NCI-H2196 (cell line): ENCODE measurements around the gene NDUFS2.

ENCODE experiments used
- DNase-seq: peaks from one replicate; lab custom pipeline; 2025; ENCODE audit not compliant: unreplicated experiment; lab: John Stamatoyannopoulos, UW

The NDUFS2 gene

GRCh38 chr1:161172349-161172748 lies 29.8 kb upstream of the NDUFS2 start:
- no peak for DNase-seq

- no peak for DNase-seq
Observed at GRCh38 chr1:161172776-161173376, 29.3 kb upstream of the NDUFS2 start.

DNA sequence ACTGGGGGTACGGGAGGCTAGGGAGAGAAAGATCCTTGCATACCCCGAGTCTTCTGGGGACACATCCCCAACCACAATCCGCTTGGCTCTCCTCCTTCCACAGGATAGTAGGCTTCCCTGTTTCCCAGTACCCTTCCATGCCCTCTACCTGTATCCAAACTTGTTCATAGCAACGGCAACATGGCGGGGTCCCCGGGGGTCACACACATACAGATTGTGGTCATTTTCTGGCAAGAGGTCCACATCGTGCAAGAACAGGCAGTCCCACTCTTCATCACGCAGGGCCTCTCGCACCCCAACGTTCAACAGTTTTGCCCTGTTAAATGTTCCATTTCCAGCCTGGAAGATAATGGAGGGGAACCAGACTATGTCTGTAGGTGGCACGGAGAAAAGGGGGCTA lies 28.5 kb upstream of the NDUFS2 start:
- no peak for DNase-seq

GRCh38 chr1:161174911-161175310 lies 27.3 kb upstream of the NDUFS2 start:
- no peak for DNase-seq

- DNase-seq, result no peak
Observed at GRCh38 chr1:161175771-161176453, 26.3 kb upstream of the NDUFS2 start.

- no peak for DNase-seq
Observed at GRCh38 chr1:161176468-161177111, 25.6 kb upstream of the NDUFS2 start.

DNA sequence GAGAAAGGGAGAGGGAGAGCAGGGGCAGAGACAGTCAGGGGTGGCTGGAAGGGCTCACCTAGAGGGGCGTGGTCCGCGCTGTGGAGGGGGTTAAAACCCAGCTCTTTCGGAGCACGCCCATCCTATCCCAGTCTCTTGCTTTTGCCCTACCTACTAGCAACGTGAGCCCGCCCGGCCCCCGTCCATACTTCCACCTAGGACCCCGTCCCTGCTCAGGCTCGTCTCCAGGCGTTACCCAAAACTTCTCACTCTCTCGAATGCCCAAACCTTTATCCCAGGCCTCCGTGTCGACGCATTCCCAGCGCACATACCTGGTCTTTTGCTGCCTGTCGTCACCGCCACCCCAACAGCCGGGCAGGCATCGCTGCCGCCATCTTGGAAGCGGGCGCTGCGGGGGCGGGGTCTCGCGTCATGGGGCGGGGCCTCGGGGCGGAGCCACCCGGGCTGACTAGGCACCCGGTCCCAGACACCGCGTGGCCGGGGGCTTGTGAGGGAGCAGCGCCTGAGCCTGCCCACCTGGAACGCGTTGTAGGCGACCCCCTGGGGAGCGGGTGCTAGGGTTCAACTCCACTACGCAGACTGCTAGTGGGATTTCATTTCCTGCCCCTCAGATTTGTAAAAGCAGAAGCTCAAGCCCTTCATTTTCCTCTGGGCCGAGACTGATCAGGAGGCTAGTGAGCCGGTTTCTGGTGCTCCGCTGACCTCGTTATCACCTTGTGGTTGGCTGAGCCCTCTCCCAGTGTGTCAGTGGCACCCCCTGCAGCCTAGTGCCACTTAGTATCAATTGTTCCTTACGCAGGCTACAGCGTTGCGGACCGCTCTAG lies 24.8 kb upstream of the NDUFS2 start, which contains the start of gene B4GALT3:
TSS of gene B4GALT3 (minus strand) at position 396 of the 824 bp plus-strand sequence. CDS start 1,447 bp downstream, outside the sequence.
- DNase-seq, result peak; percentile 77

DNA sequence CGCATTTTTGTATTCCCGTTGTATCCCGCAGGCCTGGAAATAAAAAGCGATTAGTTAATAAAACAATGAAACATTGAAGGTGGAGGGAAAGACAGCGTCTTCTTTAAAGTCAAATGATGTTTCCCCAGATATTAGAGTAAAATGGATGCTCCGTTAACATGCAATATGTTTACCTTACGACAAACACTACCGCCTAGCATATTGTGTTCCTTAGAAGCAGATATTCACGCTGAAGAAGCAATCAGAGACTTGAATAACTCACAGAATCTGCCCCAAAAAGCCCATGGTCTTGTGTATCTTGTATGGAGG lies 24.3 kb upstream of the NDUFS2 start:
- DNase-seq, result no peak

DNA sequence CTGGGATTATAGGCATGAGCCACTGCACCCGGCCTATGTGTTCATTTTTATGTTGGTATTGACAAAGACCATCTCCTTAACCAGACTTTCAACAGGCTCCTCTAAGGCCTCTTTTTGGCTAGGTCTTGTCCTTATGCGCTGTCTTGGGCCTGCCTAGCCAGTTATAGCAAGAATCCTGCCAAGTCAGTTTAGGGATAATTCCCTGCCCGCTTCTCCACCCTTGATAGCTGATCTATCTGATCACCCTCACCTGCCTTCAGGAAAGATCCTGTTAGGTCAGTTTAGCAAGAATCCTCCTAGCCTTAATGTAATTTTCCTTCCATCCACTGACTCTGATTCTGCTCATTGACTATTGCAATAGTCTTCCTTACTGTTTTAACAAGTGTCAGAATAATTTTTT lies 22.5 kb upstream of the NDUFS2 start:
- no peak for DNase-seq

DNA sequence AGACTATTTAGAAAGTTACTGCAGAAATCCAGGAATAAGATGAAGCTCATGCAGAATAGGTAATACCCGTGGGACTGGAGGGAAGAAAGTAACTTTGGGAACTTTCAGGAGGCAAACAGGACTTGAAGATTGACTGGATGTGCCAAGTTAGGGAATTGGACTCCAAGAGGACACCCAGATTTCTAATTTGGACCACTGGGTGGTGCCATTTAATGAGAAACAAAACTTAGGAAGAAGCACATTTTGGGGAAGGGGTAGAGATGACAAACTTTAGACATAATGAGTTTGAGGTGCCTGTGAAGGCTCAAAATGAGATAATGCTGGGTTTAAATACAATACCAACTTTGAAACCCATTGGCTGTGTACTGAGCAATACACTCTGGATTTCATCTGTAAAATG lies 21.5 kb upstream of the NDUFS2 start:
- no peak for DNase-seq

DNA sequence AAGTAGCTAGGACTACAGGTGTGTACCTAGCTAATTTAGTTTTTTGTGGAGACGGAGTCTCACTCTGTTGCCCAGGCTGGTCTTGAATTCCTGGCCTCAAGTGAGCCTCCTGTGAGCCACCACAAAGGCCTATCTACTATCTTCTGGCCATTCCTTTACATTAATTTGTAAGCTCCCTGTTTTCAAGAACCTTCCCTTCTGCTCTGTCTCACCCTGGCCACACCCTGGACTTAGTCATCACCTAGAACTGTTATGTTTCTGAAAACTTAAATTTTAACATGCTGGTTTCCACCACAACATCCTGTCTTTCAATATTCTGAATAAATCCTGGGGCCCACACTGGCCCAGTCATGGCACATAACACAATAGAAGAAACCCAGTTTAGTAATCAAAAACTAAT lies 20.0 kb upstream of the NDUFS2 start:
- no peak for DNase-seq

- DNase-seq, result peak; percentile 46
Observed at GRCh38 chr1:161185282-161185682, 16.9 kb upstream of the NDUFS2 start.

- no peak for DNase-seq
Observed at GRCh38 chr1:161185732-161186311, 16.3 kb upstream of the NDUFS2 start.

GRCh38 chr1:161187311-161187710 lies 14.9 kb upstream of the NDUFS2 start:
- no peak for DNase-seq

- DNase-seq, result no peak
Observed at GRCh38 chr1:161188381-161188780, 13.8 kb upstream of the NDUFS2 start.

DNA sequence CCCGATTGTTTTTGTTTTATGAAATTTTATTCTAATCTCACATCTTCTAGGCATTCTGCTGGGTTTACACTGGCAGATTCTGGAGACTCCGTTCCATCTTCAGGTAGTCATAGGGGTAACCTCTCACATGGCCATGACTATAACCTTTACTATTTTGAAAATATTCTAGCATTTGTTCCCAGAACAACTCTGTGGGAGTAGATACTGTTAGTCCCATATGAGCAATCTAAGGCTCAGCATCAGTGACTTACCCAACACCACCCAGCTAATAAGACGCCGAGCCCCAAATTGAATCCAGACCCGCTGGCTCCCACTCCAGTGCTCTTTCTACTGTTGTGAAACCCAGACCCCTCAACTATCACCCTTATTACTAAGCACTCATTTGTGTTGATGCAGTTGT lies 13.1 kb upstream of the NDUFS2 start:
- DNase-seq, result no peak

- no peak for DNase-seq
Observed at GRCh38 chr1:161190962-161191521, 11.1 kb upstream of the NDUFS2 start.

- no peak for DNase-seq
Observed at GRCh38 chr1:161191971-161192370, 10.2 kb upstream of the NDUFS2 start.

- DNase-seq, result peak; percentile 75
Observed at GRCh38 chr1:161192476-161193465, 9.4 kb upstream of the NDUFS2 start.
